NCI-H1048 (cell line): Measurements from ENCODE around the gene SLF1.
"Not testable (repeated sequence)": the region's sequence is repeated elsewhere in the genome, so short reads cannot be mapped to it uniquely, and the experiment has no call there.

ENCODE experiments used
- DNase-seq: peaks from one replicate; lab custom pipeline; 2025; lab: John Stamatoyannopoulos, UW

SLF1 gene

DNA sequence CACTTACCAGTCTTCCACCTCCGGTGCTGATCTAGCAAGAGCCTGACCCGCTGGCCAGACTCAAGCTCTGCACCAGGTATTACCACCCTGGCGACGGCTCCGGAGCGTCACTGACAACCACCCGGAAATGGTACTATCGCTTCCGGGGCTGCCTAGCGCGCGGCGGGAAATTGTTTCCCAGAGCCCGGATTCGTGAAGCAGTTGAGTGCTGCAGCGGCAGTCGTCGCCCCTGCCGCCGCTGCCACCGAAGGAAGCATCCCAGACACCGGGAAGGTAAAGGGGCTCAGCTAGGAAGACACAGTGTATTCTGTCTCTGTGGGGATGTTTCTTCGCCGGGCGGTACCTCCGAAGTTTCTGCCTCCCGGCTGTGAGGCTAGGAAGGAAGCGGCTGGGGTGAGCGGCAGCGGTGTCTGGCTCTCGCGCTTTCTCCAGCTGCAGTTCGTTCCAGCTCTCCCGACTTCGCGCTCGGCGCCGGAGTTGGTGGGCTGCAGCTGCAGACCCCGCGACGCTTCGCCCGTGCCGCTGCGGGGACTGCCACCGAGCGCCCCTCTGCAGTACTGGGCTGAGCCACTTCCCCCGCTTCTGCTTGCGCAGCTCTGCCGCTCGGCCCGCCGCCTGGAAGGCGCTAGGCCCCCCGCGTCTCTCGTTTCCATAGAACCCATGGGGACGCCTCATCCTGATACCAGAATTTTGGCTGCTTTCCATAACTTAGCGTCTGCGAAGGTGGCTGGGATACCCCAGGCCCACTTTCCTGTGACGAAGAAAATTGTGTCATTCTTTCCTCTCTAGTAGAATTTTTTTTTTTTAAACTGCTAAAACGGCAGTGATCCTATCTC is at the start of gene SLF1, which contains the start of gene KIAA0825:
TSS of gene SLF1 (plus strand) at position 177 of the 836 bp plus-strand sequence. CDS start 10,142 bp downstream, outside the sequence.
TSS of gene KIAA0825 (minus strand) at position 112 of the 836 bp plus-strand sequence. CDS start 81,478 bp downstream, outside the sequence.
- peak; percentile 83 for DNase-seq

DNA sequence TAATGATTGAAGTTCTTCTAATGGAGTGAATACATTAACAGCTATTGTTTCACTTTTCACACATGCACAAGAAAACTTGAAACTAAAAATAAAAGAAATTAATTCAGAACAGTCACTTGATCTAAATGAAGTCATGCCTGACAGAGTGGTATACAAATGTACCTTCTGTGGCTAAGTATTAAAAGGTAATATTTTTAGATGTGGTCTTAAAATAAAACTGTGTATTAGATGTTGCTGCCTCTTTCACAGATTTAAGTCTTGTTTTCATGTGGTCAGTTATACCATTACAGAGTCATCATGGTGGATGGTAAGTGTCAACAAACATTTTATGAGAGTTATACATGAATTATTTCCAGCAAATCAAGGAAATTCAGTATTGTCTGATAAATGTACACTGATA is 47.1 kb upstream of the SLF1 start:
- no peak for DNase-seq

DNA sequence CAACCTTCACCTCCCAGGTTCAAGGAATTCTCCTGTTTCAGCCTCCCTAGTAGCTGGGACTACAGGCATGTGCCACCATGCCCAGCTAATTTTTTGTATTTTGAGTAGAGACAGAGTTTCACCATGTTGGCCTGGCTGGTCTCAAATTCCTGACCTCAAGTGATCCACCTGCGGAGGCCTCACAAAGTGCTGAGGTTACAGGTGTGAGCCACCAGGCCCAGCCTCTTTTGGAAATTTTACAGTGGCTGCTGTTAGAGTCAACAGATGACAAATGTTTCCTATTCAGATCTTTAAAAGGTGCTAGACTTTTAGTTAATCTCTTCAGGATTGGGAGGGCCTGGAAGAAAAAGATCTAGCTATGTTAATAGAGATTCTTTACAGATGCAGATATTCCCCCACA is 45.1 kb upstream of the SLF1 start:
- DNase-seq: not testable (repeated sequence)

DNA sequence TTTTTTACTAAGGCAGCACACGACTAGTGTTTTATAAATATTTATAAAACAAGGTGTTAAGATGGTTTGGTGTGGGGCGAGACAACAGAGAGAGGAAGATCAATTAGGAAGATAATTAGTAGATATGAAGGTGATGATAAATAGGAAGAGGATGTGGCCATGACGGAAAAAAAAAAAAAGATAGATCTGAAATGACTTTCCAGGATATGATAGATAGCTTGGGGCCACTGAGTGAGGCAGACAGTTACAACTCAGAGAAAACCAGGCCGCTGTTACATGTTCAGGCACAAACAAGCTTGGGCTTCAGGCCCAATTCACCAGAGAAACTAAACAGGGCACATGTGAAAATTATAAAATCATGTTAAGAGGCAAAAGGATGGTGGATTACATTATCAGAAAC is 43.3 kb upstream of the SLF1 start:
- DNase-seq: no peak

DNA sequence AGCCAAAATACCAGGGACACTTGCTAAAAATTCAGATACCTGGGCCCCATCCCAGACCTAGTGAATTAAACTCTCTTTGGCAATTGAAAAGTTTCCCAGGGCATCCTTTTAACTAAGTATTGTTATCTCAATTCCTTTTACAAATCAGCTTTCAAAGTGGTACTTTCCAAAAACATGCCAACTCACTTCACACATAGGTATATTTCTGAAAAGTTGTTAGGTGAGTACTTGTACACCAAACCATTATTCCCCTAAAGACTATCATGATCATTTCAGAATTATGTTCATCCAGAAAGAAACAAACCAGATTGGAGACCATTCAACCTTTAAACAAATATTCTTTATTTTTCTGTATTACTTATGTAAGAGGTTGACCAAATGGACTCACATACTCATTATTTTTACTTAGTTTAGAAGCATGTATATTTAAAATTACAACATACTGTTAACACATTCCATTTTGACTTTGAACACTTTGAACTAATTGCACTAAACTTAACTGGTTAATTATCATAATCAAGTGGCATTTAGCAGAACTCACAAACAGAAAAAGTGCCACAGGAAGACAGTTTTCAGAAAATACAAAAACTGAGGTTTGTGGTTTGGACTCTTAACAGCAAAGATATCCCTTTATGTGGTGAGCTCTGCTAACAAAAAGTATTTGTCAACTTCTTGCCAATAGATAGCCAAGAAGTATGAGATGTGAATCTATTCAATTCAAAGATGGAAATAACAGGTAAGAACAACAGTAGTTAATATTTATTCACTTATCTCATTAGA is 40.8 kb upstream of the SLF1 start:
- no peak for DNase-seq

DNA sequence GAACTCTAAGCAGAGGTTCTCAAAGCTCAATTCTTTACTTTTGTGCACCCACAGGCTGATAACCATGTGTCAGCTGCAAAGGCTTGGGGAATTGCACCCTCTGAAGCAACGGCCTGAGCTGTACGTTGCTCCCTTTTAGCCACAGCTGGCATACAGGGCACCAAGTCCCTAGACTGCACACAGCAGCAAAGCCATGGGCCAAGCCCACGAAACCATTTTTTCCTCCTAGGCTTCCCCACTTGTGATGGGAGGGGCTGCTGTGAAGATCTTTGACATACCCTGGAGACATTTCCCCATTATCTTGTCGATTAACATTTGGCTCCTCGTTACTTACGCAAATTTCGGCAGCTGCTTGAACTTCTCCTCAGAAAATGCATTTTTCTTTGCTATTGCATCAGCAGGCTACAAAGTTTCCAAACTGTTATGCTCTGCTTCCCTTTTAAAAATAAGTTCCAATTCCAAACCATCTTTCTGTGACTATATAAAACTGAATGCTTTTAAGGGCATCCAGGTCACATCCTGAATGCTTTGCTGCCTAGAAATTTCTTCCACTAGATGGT is 23.1 kb upstream of the SLF1 start:
- no peak for DNase-seq

DNA sequence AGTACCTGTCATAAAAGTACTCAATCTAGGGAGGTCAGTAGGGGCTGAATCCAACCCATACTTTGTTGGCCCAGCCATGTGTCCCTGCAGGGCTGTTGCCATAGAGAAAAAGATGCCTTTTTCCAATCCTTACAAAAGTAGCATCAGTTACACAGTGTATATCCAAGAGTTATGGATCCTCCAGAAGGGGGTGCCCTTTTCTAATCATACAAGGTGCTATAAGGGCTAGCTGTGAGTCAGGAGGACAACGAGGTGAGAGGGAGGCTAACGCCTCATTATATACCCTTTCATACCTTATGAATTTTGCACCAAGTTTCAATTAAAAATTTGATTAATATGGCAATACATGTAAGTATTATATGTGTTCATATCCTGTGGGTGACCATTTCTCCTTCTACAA is 4.9 kb upstream of the SLF1 start:
- no peak for DNase-seq

DNA sequence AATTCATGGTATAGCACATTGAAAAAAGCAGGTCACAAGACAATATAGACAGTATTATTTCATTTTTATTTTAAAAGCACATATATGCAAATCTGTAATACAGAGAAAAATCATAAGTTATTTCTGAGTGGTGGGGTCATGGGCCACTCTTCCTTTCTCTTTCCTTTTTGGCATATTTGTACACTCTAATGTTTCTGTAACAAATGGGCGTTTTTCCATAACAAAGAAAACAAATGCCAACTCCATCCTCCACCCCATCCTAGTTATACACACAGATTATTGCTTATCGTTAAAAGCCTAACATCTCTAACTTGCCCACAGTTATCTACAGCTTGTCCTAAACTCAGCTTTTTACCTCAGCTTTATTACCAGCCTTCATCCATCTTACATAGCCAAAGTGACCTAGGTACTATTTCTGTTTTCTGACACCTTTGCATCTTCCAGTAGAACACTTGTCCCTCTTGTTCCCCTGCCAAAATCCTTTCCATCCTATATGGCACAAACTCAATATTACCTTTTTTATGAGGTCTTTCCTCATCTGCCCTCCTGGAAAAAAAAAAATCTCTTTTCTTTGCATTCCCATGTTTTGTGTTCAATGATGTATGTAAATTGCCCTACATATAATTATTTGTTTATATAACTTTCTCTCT is 4.2 kb upstream of the SLF1 start:
- DNase-seq: no peak

DNA sequence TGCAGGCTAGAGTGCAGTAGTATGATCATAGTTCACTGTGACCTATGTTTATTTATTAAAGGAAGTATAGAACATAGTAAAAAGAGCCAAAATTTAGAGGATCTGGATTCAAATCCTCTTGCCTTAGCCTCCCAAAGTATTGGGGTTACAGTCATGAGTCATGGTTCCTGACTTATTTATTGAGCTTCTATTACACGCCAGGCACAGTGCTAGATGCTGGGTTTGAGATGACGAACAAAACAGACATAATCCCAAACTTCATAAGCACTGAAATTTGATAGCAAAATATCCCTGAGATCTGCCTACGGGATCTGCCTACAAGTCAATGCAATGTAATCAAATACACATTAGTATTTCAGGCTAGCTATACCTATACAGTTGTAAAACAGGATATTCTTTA is 2.6 kb upstream of the SLF1 start:
- DNase-seq: no peak

DNA sequence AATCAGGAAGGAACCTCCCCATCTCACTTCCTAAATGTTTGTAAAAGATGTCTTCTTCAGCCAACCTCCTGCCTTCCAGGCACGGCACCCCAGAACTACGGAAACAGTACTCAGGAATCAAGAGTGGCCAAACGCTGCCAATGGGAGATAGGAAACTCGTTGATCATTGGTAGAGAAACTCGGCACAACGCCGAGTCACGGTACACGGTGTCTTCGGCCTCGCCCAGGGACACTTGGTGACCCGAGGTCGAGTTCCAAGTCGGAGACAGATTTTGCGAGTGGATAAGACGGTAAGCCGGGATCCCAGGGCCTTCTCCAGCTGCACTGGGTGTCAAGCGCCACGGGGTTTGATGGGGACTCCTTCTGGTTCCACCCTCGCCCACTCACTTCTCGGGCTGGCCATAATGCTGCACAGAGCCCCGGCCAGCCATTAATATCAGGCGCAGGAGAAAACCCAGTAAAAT is 408 bp upstream of the SLF1 start:
- DNase-seq: no peak

DNA sequence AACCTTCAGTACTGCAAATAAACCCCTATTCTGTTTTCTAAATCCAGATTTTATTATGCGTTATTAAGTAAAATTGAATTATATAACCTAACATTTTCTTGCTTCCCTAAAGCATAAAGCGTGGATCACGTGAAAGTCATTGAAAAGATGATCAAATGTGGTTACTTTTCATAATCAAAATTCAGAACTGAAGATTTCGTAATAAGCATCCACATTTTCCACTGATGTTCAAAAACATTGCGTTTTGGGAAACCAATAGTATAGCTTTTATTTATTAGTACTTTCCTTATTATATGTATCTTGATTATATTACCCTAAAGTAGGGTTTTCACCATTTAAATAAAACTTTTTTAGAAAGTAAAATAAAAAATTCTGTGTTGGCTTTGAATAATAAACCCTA is 1.8 kb downstream of the SLF1 start:
- no peak for DNase-seq

DNA sequence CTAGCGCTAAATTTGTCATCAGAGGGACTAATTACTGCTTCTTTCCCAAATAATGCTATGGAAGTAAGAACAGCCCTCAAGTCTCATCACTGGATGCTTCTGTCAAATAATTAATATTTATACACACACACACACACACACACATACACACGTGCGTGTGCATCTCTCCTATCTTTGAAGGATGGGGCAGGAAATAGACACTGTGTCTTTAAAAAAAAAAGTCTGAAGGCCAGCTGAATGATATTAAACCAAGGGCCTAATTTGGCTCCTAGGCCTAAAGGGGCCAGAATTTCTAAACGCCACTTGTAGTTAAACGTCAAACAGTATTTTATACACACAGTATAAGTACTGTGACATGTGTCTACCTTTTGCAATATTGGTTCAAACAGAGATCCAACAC is 3.3 kb downstream of the SLF1 start:
- DNase-seq: no peak

DNA sequence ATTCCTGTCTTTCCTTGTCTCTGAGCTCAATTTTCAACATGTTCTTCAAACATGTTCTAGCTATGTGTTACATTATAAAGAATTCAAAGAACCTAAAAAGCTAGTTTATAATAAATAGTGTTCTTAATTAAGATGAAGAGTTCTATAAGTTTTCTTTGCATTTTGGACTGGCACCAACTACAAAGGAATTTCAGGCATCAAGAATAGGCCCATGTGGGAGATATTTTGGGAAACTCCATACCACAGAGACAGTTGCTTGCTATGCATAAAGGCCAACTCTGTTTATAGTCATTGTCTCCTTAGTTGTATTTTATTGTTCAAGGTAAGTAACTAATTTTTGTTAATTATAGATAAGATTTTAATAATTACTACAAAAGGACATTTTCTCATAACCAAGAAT is 4.5 kb downstream of the SLF1 start:
- no peak for DNase-seq

DNA sequence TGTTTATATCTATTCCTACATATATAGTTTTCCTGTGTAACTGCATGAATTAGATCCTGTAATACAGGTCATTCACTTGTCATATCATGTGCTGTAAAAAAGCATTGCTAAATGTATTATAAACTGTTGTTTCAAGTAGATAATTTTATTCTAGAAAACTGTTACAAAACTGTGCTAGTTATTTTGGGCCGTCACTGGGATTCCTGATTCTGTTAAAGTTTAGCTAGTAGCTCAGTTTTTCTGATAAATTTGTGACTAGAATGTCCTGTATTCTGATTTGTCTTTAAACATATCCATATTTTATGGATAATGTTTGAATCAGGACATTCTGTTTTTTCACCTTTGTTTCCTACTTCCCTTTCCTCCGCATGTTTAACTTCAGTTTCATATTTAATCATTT is 5.4 kb downstream of the SLF1 start:
- DNase-seq: no peak

DNA sequence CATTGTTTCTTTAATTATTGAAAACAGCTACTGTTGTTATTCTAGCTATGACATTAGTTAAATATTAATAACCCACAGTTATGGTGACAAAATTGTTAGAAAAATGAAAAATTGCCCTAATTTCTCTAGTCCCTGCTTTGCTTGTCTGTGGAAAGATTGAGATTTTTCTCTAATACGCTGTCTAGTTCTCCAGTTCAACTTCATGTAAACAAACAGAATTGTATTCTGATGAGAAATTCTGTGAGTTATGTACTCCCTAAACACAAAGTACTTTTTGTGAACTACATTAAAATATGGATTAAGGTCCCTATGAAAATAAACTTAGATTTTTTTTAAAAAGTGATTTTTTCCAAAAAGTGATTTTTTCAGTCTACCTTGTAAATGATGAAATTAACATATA is 8.7 kb downstream of the SLF1 start:
- no peak for DNase-seq

DNA sequence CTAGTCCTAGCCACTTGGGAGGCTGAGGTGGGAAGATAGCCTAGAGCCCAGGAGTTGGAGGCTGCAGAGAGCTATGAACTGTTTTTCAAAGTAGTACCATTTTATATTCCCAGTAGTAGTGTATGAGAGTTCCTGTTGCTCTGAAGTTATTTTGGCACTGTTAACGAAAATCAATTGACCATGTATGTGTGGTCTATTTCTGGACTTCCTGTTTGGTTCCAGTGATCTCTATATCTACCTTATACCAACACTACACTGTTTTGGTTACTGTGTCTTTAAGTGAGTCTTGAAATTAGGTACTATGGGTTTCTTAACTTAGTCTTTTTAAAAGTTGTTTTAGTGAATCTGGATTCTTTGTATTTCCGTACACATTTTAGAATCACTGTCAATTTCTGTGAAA is 13.6 kb downstream of the SLF1 start:
- DNase-seq: no peak

DNA sequence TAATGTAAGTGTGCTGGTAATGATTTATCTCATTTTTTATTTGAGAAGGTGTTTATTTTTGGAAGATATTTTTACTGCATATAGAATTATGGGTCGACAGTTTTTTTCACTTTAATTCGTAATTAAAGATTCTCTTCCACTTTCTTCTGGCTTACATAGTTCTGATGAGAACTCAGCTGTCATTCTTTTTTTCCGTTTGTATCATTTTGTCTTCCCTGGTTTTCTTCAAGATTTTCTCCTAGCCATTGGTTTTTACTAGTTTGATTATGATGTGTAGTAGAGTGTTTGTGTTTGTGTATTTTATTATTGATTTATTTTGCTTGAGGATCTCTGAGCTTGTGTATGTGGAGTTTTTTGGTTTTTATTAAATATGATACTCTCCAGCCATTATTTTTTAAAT is 21.7 kb downstream of the SLF1 start:
- DNase-seq: no peak

DNA sequence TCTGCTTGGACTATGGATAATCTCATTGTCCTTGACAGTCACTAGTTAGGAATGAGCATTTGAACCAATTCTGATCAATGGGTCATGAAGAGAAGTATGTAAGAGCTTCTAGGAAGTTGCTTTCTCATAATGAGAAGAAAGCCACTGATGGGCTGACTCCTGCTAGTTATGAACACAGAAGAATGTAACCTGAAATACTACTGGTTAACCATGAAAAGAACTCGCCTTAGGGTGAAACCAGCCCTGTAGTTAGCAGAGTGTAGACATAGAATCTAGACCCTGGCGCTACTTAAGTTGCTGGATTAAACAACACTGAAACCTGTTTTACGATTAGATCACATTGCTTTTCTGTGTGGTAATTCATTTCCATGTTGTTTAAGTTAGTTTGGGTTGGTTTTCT is 26.6 kb downstream of the SLF1 start:
- no peak for DNase-seq

DNA sequence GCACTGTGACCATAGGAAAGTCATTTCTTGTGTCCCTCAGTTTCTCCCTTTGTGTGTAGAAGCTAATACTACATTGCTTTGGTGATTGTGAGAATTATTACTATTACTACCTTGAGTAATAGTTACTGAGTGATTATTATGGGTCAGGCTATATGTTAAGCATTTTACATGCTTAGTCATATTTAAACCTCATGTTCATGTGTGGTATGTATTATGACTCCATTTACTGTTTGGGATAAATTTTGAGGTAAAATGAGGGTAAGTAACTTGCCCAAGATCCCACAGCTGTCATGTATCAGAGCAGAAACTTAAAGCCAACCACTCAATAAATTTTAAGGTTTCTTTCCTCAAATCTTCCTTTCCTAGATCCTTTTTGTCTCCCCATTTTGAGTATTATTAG is 28.3 kb downstream of the SLF1 start:
- DNase-seq: no peak

DNA sequence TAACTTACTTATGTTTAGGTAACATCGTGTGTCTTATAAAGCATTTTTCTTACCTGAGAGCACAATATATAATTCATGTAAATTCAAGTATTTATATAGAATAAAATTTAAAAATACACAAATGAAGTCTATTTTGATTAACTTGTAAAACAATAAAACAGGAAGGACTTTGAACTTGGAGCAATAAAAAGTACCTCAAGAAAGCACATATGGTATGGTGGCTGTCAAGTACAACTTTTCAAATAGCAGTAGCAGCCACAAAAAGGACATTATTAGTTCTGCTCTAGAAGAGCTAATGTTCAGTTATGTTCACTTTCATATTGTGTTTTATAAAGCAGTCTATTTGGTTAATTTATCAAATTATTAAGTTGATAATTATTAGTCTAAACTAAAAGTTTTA is 31.4 kb downstream of the SLF1 start:
- DNase-seq: no peak

DNA sequence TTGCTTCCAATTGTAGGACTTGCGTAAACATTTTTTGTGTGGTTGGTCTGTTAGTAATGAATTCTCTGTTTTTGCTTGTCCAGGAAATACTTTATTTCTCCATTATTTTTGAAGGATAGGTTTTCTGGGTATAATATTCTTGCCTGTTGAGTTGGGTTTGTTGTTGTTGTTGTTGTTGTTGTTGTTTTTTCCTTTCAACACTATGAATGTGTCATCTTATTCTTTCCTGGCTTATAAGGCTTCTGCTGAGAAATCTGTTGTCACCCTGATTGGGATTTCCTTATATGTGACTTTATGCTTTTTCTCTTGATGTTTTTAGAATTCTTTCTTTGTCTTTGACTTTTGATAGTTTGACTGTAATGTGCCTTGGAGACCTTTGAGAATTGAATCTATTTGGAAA is 39.8 kb downstream of the SLF1 start:
- DNase-seq: no peak

DNA sequence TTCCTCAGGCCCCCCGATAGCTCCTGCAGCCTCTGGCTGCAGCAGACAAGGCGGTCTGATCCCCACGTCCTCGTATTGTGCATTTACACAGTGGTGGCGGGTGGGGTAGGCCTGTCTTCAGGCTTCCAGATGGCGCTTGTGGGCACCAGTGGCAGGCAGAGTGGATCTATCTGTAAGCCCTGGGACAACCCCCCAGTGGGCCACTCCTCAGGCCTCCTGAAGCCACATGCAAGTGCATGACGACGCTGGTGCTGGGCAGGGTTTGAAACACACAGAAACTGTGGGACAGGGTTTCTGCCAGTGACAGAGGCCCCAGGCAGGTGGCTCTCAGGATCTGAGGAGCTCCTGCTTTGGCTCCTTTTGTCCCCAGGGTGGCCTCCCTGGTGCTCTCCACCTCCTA is 42.0 kb downstream of the SLF1 start:
- DNase-seq: no peak
